ENCODE data around the gene RBM38.

GRCh38 chr20:57417830-57418780 lies 26.9 kb downstream of the RBM38 start:
- TF ChIP-seq, protein P1, sequence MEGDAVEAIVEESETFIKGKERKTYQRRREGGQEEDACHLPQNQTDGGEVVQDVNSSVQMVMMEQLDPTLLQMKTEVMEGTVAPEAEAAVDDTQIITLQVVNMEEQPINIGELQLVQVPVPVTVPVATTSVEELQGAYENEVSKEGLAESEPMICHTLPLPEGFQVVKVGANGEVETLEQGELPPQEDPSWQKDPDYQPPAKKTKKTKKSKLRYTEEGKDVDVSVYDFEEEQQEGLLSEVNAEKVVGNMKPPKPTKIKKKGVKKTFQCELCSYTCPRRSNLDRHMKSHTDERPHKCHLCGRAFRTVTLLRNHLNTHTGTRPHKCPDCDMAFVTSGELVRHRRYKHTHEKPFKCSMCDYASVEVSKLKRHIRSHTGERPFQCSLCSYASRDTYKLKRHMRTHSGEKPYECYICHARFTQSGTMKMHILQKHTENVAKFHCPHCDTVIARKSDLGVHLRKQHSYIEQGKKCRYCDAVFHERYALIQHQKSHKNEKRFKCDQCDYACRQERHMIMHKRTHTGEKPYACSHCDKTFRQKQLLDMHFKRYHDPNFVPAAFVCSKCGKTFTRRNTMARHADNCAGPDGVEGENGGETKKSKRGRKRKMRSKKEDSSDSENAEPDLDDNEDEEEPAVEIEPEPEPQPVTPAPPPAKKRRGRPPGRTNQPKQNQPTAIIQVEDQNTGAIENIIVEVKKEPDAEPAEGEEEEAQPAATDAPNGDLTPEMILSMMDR (IDR thresholded peaks at IDR 0.05), result no peak
- TF ChIP-seq EZH2 (IDR thresholded peaks at IDR 0.05) (no peak), EZH2phosphoT487 (IDR thresholded peaks at IDR 0.05) (no peak)

All from neural progenitor cell (in vitro differentiated cells).